ENCODE data around the gene ZNF654.

DNA sequence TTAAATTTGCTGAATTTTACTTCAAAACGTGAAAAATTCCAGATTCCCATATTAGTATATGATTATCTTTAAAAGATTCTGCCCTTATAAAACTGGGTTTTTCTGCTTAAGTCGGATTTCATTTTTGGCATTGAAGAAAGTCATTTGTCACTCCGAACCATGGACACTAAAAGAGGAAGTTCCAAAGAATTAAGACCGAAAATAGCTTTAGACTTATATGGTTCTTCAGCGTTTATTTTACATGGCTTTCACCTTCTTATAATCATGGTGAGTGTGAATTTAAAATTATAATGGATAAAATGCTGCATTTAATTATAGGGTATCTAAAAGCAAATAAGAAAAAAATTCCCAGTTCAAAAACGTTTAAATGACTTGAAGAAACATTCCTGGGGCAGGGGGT is 91.8 kb downstream of the ZNF654 start:
- TF ChIP-seq, protein P1, sequence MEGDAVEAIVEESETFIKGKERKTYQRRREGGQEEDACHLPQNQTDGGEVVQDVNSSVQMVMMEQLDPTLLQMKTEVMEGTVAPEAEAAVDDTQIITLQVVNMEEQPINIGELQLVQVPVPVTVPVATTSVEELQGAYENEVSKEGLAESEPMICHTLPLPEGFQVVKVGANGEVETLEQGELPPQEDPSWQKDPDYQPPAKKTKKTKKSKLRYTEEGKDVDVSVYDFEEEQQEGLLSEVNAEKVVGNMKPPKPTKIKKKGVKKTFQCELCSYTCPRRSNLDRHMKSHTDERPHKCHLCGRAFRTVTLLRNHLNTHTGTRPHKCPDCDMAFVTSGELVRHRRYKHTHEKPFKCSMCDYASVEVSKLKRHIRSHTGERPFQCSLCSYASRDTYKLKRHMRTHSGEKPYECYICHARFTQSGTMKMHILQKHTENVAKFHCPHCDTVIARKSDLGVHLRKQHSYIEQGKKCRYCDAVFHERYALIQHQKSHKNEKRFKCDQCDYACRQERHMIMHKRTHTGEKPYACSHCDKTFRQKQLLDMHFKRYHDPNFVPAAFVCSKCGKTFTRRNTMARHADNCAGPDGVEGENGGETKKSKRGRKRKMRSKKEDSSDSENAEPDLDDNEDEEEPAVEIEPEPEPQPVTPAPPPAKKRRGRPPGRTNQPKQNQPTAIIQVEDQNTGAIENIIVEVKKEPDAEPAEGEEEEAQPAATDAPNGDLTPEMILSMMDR (IDR thresholded peaks at IDR 0.05; ENCODE audit: insufficient read depth, low read length) = no peak
- no peak for TF ChIP-seq GABPA (IDR thresholded peaks at IDR 0.05; ENCODE audit: low read depth)
- TF ChIP-seq, protein P2, sequence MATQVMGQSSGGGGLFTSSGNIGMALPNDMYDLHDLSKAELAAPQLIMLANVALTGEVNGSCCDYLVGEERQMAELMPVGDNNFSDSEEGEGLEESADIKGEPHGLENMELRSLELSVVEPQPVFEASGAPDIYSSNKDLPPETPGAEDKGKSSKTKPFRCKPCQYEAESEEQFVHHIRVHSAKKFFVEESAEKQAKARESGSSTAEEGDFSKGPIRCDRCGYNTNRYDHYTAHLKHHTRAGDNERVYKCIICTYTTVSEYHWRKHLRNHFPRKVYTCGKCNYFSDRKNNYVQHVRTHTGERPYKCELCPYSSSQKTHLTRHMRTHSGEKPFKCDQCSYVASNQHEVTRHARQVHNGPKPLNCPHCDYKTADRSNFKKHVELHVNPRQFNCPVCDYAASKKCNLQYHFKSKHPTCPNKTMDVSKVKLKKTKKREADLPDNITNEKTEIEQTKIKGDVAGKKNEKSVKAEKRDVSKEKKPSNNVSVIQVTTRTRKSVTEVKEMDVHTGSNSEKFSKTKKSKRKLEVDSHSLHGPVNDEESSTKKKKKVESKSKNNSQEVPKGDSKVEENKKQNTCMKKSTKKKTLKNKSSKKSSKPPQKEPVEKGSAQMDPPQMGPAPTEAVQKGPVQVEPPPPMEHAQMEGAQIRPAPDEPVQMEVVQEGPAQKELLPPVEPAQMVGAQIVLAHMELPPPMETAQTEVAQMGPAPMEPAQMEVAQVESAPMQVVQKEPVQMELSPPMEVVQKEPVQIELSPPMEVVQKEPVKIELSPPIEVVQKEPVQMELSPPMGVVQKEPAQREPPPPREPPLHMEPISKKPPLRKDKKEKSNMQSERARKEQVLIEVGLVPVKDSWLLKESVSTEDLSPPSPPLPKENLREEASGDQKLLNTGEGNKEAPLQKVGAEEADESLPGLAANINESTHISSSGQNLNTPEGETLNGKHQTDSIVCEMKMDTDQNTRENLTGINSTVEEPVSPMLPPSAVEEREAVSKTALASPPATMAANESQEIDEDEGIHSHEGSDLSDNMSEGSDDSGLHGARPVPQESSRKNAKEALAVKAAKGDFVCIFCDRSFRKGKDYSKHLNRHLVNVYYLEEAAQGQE (IDR thresholded peaks at IDR 0.05; ENCODE audit: insufficient replicate concordance, low read depth) = no peak
